Kidney (tissue), 14 donors: ENCODE data around the gene CDC14A. TPM values are rescaled to one million over a fixed set of nuclear protein-coding genes. Genes with fewer than 3 reads are reported as not detected.

Experiments
- DNase-seq, 5 donors: peaks; one replicate each; pipeline ENCODE4 v3.0.0-alpha.2; 2013 to 2020
- FAIRE-seq: peaks from 2 replicates; lab custom pipeline; 2012; peaks lifted over from hg19 to GRCh38; lab: Jason Lieb, UNC
- H3K27ac ChIP-seq, 2 donors: one replicate each; pipeline ENCODE4 v1.7.0; 2013; ENCODE audit warnings: low read depth in 2 of 2, low read length in 2 of 2, inconsistent platforms in 1 of 2
- H3K27me3 ChIP-seq: one replicate; pipeline ENCODE4 v1.7.1; 2013; ENCODE audit warnings: low read length, inconsistent platforms; ENCODE audit not compliant: control insufficient read depth, insufficient read depth
- H3K36me3 ChIP-seq, 3 donors: one replicate each; pipeline versions ENCODE4 v1.7.0 to v1.7.1; 2013; ENCODE audit warnings: low read length in 3 of 3, control low read depth in 1 of 3, inconsistent platforms in 1 of 3; ENCODE audit not compliant: insufficient read depth in 3 of 3, control insufficient read depth in 2 of 3
- H3K4me1 ChIP-seq, 3 donors: one replicate each; pipeline versions ENCODE4 v1.7.0 to v1.7.1; 2013; ENCODE audit warnings: low read length in 3 of 3, inconsistent platforms in 1 of 3, low read depth in 1 of 3; ENCODE audit not compliant: control insufficient read depth in 2 of 3, insufficient read depth in 2 of 3
- H3K4me3 ChIP-seq, 3 donors: one replicate each; pipeline versions ENCODE4 v1.7.0 to v1.8.1; 2013; ENCODE audit warnings: low read length in 3 of 3, control low read depth in 1 of 3, inconsistent platforms in 1 of 3
- H3K9ac ChIP-seq, 3 donors: one replicate each; pipeline versions ENCODE4 v1.7.0 to v1.7.1; 2013; ENCODE audit warnings: low read length in 3 of 3, control low read depth in 1 of 3, inconsistent platforms in 1 of 3
- H3K9me3 ChIP-seq, 3 donors: one replicate each; pipeline versions ENCODE4 v1.7.0 to v1.7.1; 2013; ENCODE audit warnings: low read length in 3 of 3, control low read depth in 1 of 3, inconsistent platforms in 1 of 3; ENCODE audit not compliant: control insufficient read depth in 2 of 3, insufficient read depth in 1 of 3
- CTCF ChIP-seq: IDR thresholded peaks from 3 replicates; pipeline ENCODE4 v1.5.1; 2012; ENCODE audit warnings: mild to moderate bottlenecking, moderate library complexity, borderline replicate concordance; ENCODE audit not compliant: insufficient read depth; ENCODE audit errors: extremely low read depth
- intact Hi-C: fragments of 100-400 bp; cut with DNase I; formaldehyde crosslinking; loops from one replicate; pipeline ENCODE4 v1.11.1; 2022
- polyA plus RNA-seq: library from polyadenylated mRNA; stranded (reverse); fragments of 350-450 nt; fragmentation: Illumina TruSeq; extraction: RNeasy Lipid Tissue Mini Kit (QIAGEN cat#74804); gene quantifications from one replicate; pipeline ENCODE4 v1.2.3, GENCODE V29; 2014; ENCODE audit warnings: low read depth, low replicate concordance; ENCODE audit not compliant: insufficient read depth
- total RNA-seq: library from RNA; stranded (reverse); fragmentation: NEBNext Ultra II Directional; extraction: Animal tissue kit (Norgen Biotek cat#: 25700); gene quantifications from one replicate; pipeline ENCODE4 v1.2.1, GENCODE V29; 2021
- donor health status: control.
- donor health status: control.
- donor health status: control.
- donor health status: control.
- donor health status: control.
- donor health status: DM: yes; HTN: yes; CAD: no.
- donor health status: Normal renal cell carcinoma (clear cell type).

The CDC14A gene
- total and polyA plus RNA-seq, 2 donors from 2014 or later = 4.7 to 11.9 TPM

DNA sequence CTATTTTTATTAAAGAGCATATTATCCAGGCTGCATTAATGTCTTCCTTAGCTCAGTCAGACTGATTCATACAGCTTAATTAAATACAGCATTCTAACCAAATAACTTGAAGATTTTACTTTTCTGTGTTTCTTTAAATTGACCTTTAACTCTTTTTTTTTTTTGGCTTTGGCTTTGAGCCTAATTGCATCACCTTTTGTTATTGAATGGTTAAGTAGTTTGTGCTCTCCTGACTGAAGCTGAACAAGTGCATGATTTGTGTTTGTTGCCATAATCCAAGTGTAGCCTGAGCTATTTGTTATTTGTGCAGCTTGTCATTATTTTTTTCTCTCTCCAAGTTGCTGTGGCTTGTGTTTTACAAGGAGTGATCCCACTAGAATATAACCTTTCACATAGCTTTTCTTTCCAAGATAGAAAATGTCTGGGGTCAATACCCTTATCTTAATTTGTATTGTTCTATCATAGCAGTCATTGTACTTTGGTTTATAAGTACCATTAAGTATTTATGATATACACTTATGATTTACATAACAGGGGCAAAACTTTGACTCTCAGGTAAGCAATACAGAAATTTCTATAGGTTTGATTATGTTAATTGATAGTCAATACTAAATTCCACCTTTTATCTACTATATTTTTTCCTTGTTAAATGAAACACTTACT is 31.6 kb downstream of the CDC14A start:
- no peaks in the 10 kb centered on the region for H3K27me3 ChIP-seq
- DNase-seq (no peak), FAIRE-seq (no peak)
- H3K27ac ChIP-seq = no peak overlapping the region
- peaks cover 0 to 8% (median 6%) of the 10 kb centered on the region in 3 donors for H3K4me1 ChIP-seq
- no peaks in the 10 kb centered on the region for H3K9me3 ChIP-seq
- peaks cover 0 to 2% (median 0%) of the 10 kb centered on the region in 3 donors for H3K36me3 ChIP-seq
- H3K9ac ChIP-seq = no peak overlapping the region
- no peak overlapping the region for H3K4me3 ChIP-seq
- intact Hi-C loops = no loop called here
- no peak for TF ChIP-seq CTCF

DNA sequence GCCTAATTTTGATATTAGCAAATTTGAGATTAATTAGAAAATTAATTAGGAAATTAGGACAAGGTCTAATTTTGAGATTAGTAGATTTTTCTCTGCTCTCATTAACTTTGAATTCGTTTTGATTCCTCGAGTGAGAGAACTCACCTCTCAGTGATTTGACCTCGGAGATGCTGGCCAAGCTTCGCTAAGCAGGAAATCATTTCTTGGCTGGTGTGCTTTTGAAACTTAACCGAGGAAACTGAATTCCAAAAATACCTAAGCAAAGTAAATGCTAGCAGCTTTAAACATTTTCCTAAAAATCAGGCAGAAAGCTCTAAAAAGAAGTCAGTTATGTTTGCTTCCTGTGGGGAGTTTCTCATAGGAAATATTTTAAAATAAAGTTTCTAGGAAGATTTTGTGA is 34.9 kb downstream of the CDC14A start:
- H3K9me3 ChIP-seq = no peaks in the 10 kb centered on the region
- peak; percentile 76 for FAIRE-seq
- H3K4me1 ChIP-seq = peaks cover 2 to 8% (median 6%) of the 10 kb centered on the region in 3 donors
- peak in 3 of 5 donors; percentile 35 to 86 (median 79) for DNase-seq
- H3K36me3 ChIP-seq = no peaks in the 10 kb centered on the region
- intact Hi-C loops = no loop called here
- no peak overlapping the region for H3K27ac ChIP-seq
- H3K4me3 ChIP-seq = peak overlapping the region in 1 of 3 donors; percentile 7
- peak overlapping the region in 1 of 3 donors; percentile 15 for H3K9ac ChIP-seq
- TF ChIP-seq CTCF = no peak
- no peaks in the 10 kb centered on the region for H3K27me3 ChIP-seq

DNA sequence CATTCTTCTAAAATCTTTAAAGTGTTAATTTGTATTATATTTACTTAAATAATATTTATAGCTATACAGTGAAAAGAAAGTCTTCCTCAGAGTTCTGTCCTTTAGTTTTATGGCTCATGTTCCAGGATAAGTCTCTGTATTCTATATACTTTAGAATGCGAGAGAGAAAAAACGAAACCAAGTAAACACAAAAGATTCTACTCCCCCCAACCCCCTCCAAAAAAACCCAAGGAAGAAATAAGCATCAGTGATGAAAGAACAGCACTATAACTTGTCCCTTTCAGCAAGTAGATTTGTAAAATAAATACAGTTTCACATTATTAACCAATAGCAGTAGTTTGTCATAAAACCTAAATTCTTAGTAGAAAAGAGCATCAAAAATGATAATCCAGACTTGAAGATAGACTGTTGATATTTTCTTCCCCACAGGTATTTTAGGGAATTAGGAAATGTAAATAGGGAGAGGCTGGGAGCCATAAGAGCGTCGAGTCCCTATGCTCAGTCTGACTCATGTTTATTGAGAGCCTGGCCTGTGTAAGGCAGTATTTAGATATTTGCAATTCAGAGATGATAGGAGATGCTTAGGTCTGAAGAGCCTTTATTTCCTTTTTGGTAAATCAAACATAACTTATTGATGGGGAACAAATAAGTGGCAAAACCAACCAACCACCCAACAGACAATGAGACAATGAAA is 35.5 kb downstream of the CDC14A start:
- H3K4me1 ChIP-seq = peaks cover 2 to 12% (median 6%) of the 10 kb centered on the region in 3 donors
- no peak overlapping the region for H3K9ac ChIP-seq
- TF ChIP-seq CTCF = no peak
- intact Hi-C loops = no loop called here
- peak in 2 of 5 donors; percentile 27 to 58 for DNase-seq
- no peaks in the 10 kb centered on the region for H3K36me3 ChIP-seq
- H3K9me3 ChIP-seq = no peaks in the 10 kb centered on the region
- H3K4me3 ChIP-seq = no peak overlapping the region
- H3K27me3 ChIP-seq = no peaks in the 10 kb centered on the region
- no peak for FAIRE-seq
- H3K27ac ChIP-seq = no peak overlapping the region
